H1 (cell line): ENCODE results near the gene PTPN3.

ENCODE experiments used
- CREB1 ChIP-seq: IDR thresholded peaks from 2 replicates; pipeline ENCODE4 v1.6.1; 2012; ENCODE audit warnings: inconsistent platforms
- EP300 ChIP-seq, 2 experiments: IDR thresholded peaks; 1 replicate in 1 of 2; 2 replicates in 1 of 2; pipeline ENCODE4 v1.6.1; 2011 to 2012; ENCODE audit warnings: low read depth in 2 of 2, low read length in 2 of 2, mild to moderate bottlenecking in 2 of 2, borderline replicate concordance in 1 of 2, inconsistent platforms in 1 of 2, moderate library complexity in 1 of 2
- EZH2 ChIP-seq: fragments of 200-600 bp; sonication (generic); IDR thresholded peaks from 2 replicates; pipeline ENCODE4 v1.7.1; 2012; ENCODE audit warnings: low read depth, mild to moderate bottlenecking, moderate library complexity, low read length, inconsistent platforms; ENCODE audit not compliant: severe bottlenecking
- KDM4A ChIP-seq: IDR thresholded peaks from one replicate; pipeline ENCODE4 v1.7.1; 2012; ENCODE audit warnings: low read depth, mild to moderate bottlenecking, moderate library complexity, low read length, inconsistent platforms; ENCODE audit not compliant: severe bottlenecking
- MAFK ChIP-seq: IDR thresholded peaks from 2 replicates; pipeline ENCODE4 v1.6.1; 2012; ENCODE audit warnings: low read depth, mild to moderate bottlenecking, improper control_type of control experiment, low read length
- SUZ12 ChIP-seq: fragments of 200-600 bp; sonication (generic); IDR thresholded peaks from 2 replicates; pipeline ENCODE4 v1.6.1; 2012; ENCODE audit warnings: mild to moderate bottlenecking, inconsistent platforms, low read length, moderate library complexity, mixed read lengths
- TF ChIP-seq, protein P1 (sequence below): IDR thresholded peaks from 2 replicates; pipeline ENCODE4 v1.6.1; 2012; ENCODE audit warnings: inconsistent platforms
- TF ChIP-seq, protein P2 (sequence below), 3 experiments: IDR thresholded peaks; 1 replicate in 2 of 3; 2 replicates in 1 of 3; pipeline versions ENCODE4 v1.5.1 to v1.6.1; 2011; ENCODE audit warnings: low read length in 3 of 3, mild to moderate bottlenecking in 3 of 3, inconsistent platforms in 2 of 3, low read depth in 1 of 3, moderate library complexity in 1 of 3; ENCODE audit not compliant: insufficient read depth in 1 of 3; ENCODE audit errors: control extremely low read depth in 1 of 3

DNA sequence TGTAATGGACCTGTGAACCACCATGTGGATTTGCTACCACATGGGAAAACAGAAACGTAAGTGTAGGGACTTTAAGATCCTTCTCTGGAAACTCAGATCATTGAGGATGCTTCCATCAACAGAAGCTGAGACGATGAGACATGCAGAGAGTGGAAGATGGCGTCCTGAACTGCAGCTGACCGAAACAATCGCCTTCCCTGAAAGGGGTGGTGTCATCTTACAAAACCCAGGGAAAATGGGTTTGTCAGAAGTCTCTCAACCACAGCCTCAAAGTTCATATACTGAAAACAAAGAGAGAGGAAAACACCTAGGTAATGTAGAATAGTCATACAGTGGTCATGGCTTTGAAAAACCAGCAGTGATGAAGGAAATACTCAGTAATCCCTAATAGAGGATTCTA lies 6.6 kb upstream of the PTPN3 start:
- TF ChIP-seq EZH2 (no peak), EP300 (IDR thresholded peaks at IDR 0.05; ENCODE audit: borderline replicate concordance in 1 of 2, low read depth in 2 of 2, low read length in 2 of 2) (no peak), KDM4A (no peak), SUZ12 (no peak), CREB1 (no peak), MAFK (no peak)
- TF ChIP-seq, protein P1, sequence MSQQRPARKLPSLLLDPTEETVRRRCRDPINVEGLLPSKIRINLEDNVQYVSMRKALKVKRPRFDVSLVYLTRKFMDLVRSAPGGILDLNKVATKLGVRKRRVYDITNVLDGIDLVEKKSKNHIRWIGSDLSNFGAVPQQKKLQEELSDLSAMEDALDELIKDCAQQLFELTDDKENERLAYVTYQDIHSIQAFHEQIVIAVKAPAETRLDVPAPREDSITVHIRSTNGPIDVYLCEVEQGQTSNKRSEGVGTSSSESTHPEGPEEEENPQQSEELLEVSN: no peak
- TF ChIP-seq, protein P2, sequence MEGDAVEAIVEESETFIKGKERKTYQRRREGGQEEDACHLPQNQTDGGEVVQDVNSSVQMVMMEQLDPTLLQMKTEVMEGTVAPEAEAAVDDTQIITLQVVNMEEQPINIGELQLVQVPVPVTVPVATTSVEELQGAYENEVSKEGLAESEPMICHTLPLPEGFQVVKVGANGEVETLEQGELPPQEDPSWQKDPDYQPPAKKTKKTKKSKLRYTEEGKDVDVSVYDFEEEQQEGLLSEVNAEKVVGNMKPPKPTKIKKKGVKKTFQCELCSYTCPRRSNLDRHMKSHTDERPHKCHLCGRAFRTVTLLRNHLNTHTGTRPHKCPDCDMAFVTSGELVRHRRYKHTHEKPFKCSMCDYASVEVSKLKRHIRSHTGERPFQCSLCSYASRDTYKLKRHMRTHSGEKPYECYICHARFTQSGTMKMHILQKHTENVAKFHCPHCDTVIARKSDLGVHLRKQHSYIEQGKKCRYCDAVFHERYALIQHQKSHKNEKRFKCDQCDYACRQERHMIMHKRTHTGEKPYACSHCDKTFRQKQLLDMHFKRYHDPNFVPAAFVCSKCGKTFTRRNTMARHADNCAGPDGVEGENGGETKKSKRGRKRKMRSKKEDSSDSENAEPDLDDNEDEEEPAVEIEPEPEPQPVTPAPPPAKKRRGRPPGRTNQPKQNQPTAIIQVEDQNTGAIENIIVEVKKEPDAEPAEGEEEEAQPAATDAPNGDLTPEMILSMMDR (IDR thresholded peaks at IDR 0.05; ENCODE audit: control extremely low read depth in 1 of 3, insufficient read depth in 1 of 3, low read depth in 1 of 3, low read length in 3 of 3): no peak
